HepG2 (cell line): ENCODE results near the gene TJP2. TPM values are rescaled to one million over a fixed set of nuclear protein-coding genes. Genes with fewer than 3 reads are reported as not detected.

Experiments used
- CCAR2 ChIP-seq: fragments of 200-400 bp; formaldehyde crosslinking; optimal IDR thresholded peaks from 2 replicates; pipeline ENCODE3; 2018; ENCODE audit warnings: low read depth, mild to moderate bottlenecking, low read length, moderate library complexity
- CHD2 ChIP-seq: IDR thresholded peaks from 2 replicates; pipeline ENCODE4 v1.6.1; 2011; ENCODE audit warnings: low read depth, low read length, improper control_type of control experiment
- EZH2 ChIP-seq: conservative IDR thresholded peaks from 2 replicates; pipeline ENCODE4 v1.6.1; 2012; ENCODE audit warnings: mild to moderate bottlenecking, low read depth, low read length, moderate library complexity
- FOXP1 ChIP-seq, 2 experiments: fragments of 450-650 bp in 1 of 2; IDR thresholded peaks; 2 replicates each; pipeline ENCODE4 v1.6.1; 2017 to 2018; ENCODE audit warnings: antibody characterized with exemption in 1 of 2
- HNF1A ChIP-seq, 2 experiments: sonication (generic) in 1 of 2; formaldehyde crosslinking in 1 of 2; IDR thresholded peaks; 2 replicates each; pipeline versions ENCODE4 v1.4.0 to v1.6.1; 2016 to 2020; ENCODE audit warnings: borderline replicate concordance in 1 of 2, low read depth in 1 of 2, mild to moderate bottlenecking in 1 of 2, missing genetic modification reagents in 1 of 2
- HNF4G ChIP-seq, 2 experiments: sonication (generic) in 1 of 2; formaldehyde crosslinking in 1 of 2; IDR thresholded peaks; 2 replicates each; pipeline versions ENCODE4 v1.4.0 to v1.6.1; 2011 to 2020; ENCODE audit warnings: borderline replicate concordance in 2 of 2, low read depth in 2 of 2, mild to moderate bottlenecking in 2 of 2, low read length in 1 of 2, missing genetic modification reagents in 1 of 2, moderate library complexity in 1 of 2
- HNRNPUL1 ChIP-seq: fragments of 200-400 bp; formaldehyde crosslinking; IDR thresholded peaks from 2 replicates; pipeline ENCODE4 v1.6.1; 2017; ENCODE audit warnings: low read depth, mild to moderate bottlenecking, low read length, moderate library complexity
- ISL2 ChIP-seq: sonication (generic); formaldehyde crosslinking; IDR thresholded peaks from 2 replicates; pipeline ENCODE4 v1.5.0; 2020; ENCODE audit warnings: missing genetic modification reagents
- KLF13 ChIP-seq: sonication (generic); formaldehyde crosslinking; IDR thresholded peaks from 2 replicates; pipeline ENCODE4 v1.4.0; 2020; ENCODE audit warnings: mild to moderate bottlenecking, missing genetic modification reagents
- NFKBIZ ChIP-seq: IDR thresholded peaks from 2 replicates; pipeline ENCODE4 v1.6.1; 2018; ENCODE audit warnings: missing genetic modification reagents, missing compliant biosample characterization
- POLR2G ChIP-seq: fragments of 200-400 bp; formaldehyde crosslinking; IDR thresholded peaks from 2 replicates; pipeline ENCODE4 v1.6.1; 2018; ENCODE audit warnings: mild to moderate bottlenecking, low read depth, low read length, moderate library complexity
- PRDM10 ChIP-seq: sonication (generic); formaldehyde crosslinking; IDR thresholded peaks from 2 replicates; pipeline ENCODE4 v1.4.0; 2020; ENCODE audit warnings: low read depth, missing genetic modification reagents
- RBAK ChIP-seq: sonication (generic); formaldehyde crosslinking; IDR thresholded peaks from 2 replicates; pipeline ENCODE4 v1.5.1; 2020; ENCODE audit warnings: mild to moderate bottlenecking, missing genetic modification reagents
- SNAI1 ChIP-seq: sonication (generic); formaldehyde crosslinking; IDR thresholded peaks from 2 replicates; pipeline ENCODE4 v1.5.0; 2020; ENCODE audit warnings: mild to moderate bottlenecking, missing genetic modification reagents, borderline replicate concordance
- THYN1 ChIP-seq: sonication (generic); formaldehyde crosslinking; IDR thresholded peaks from 2 replicates; pipeline ENCODE4 v1.8.1; 2023; ENCODE audit warnings: low read depth, mild to moderate bottlenecking, moderate library complexity, missing genetic modification reagents, borderline replicate concordance
- ZBTB46 ChIP-seq: sonication (generic); formaldehyde crosslinking; IDR thresholded peaks from 2 replicates; pipeline ENCODE4 v1.4.0; 2020; ENCODE audit warnings: mild to moderate bottlenecking, missing genetic modification reagents, borderline replicate concordance
- ZNF17 ChIP-seq: sonication (generic); formaldehyde crosslinking; IDR thresholded peaks from 2 replicates; pipeline ENCODE4 v1.5.0; 2020; ENCODE audit warnings: mild to moderate bottlenecking, missing genetic modification reagents
- ZNF329 ChIP-seq: sonication (generic); formaldehyde crosslinking; IDR thresholded peaks from 2 replicates; pipeline ENCODE4 v1.9.0; 2021; ENCODE audit warnings: low read depth, mild to moderate bottlenecking, missing genetic modification reagents
- ZNF549 ChIP-seq: sonication (generic); formaldehyde crosslinking; IDR thresholded peaks from 2 replicates; pipeline ENCODE4 v1.5.0; 2020; ENCODE audit warnings: missing genetic modification reagents
- polyA plus RNA-seq, 8 experiments: library from polyadenylated mRNA; depleted of rRNA in 3 of 8; stranded (reverse) in 7 of 8; unstranded in 1 of 8; fragments of >200 nt; fragmentation: Illumina TruSeq in 4 of 8; extraction: Trizol in 4 of 8; gene quantifications; 2 replicates each; pipeline versions ENCODE4 v1.2.1 to v1.2.3, GENCODE V29; 2011 to 2016; ENCODE audit warnings: low read depth in 4 of 8, missing spikeins in 1 of 8, mixed read lengths in 1 of 8; ENCODE audit not compliant: insufficient read depth in 1 of 8
- total RNA-seq, 5 experiments: library from RNA; depleted of rRNA; stranded (reverse); fragments of >200 nt; fragmentation: Illumina TruSeq; extraction: Trizol; gene quantifications; 2 replicates each; pipeline ENCODE4 v1.2.3, GENCODE V29; 2016; ENCODE audit warnings: low read depth in 1 of 5

The TJP2 gene
- total and polyA plus RNA-seq, 2 of the 13 experiments (the other 11 are each of a cell fraction or from before 2014, with no cell fraction given) = 109 to 110 TPM

- TF ChIP-seq ZBTB46 = no peak
- TF ChIP-seq NFKBIZ (CRISPR knock-in tag) = peak; percentile 78; the same call in 1 of the 2 replicates
- TF ChIP-seq FOXP1 (IDR thresholded peaks at IDR 0.05) = no peak
- TF ChIP-seq FOXP1 (CRISPR knock-in tag; IDR thresholded peaks at IDR 0.05) = peak; percentile 92; the same call in 1 of the 2 replicates
- TF ChIP-seq SNAI1 = no peak
- TF ChIP-seq POLR2G = no peak
- peak; percentile 76 for TF ChIP-seq HNF1A (IDR thresholded peaks at IDR 0.05; ENCODE audit: low read depth)
- peak; percentile 85; the same call in 1 of the 2 replicates for TF ChIP-seq HNF1A (CRISPR knock-in tag; IDR thresholded peaks at IDR 0.05; ENCODE audit: borderline replicate concordance)
- TF ChIP-seq ISL2 (CRISPR knock-in tag) = peak; percentile 97
- TF ChIP-seq EZH2 = no peak
- TF ChIP-seq CCAR2 = no peak
- no peak for TF ChIP-seq ZNF17 (CRISPR knock-in tag)
- no peak for TF ChIP-seq ZNF549
- no peak for TF ChIP-seq THYN1 (CRISPR knock-in tag)
- TF ChIP-seq PRDM10 (CRISPR knock-in tag) = no peak
- no peak for TF ChIP-seq HNRNPUL1
- peak; percentile 68 for TF ChIP-seq HNF4G (IDR thresholded peaks at IDR 0.05; ENCODE audit: borderline replicate concordance, low read depth, low read length)
- no peak for TF ChIP-seq HNF4G (CRISPR knock-in tag; IDR thresholded peaks at IDR 0.05; ENCODE audit: borderline replicate concordance, low read depth)
- no peak for TF ChIP-seq ZNF329
- TF ChIP-seq RBAK (CRISPR knock-in tag) = no peak
- TF ChIP-seq CHD2 = no peak
- TF ChIP-seq KLF13 (CRISPR knock-in tag) = no peak
These were observed 16.2 kb downstream of the TJP2 start (continued) for GRCh38 chr9:69190086-69190862.
